Activated CD4-positive, alpha-beta T cell treated with anti-CD3 and anti-CD28 coated beads for 4 hours (primary cell): ENCODE data around the gene TSPAN17.

Source experiments
- DNase-seq, 2 donors: peaks; one replicate each; pipeline ENCODE4 v3.0.0-alpha.2; 2020

TSPAN17 gene

GRCh38 chr5:176643491-176644219, 3.6 kb upstream of the TSPAN17 start:
- no peak for DNase-seq

DNA sequence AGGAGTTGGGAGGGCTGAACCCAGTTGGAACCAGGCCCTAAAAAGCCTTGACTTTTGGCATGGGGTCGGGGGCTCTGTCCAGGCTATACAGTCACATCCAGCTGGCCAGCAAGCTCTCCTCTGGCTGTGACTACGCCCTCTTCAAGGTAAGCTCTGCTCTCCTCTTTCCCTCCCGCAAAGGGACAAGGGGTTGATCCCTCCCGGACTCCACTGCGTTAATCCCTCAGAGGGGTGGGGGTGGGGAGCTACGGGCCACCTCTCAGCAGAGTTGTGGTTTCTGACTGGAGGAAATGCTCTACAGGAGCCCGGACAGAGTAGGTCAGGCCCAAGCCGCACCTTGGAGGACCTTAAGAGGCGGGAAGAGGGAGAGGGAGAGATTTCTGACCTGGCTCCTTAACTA, 3.0 kb upstream of the TSPAN17 start:
- no peak for DNase-seq

GRCh38 chr5:176644878-176645670, 2.2 kb upstream of the TSPAN17 start:
- DNase-seq, result no peak

- no peak for DNase-seq
Measured at GRCh38 chr5:176646049-176646706, 1.1 kb upstream of the TSPAN17 start.

DNA sequence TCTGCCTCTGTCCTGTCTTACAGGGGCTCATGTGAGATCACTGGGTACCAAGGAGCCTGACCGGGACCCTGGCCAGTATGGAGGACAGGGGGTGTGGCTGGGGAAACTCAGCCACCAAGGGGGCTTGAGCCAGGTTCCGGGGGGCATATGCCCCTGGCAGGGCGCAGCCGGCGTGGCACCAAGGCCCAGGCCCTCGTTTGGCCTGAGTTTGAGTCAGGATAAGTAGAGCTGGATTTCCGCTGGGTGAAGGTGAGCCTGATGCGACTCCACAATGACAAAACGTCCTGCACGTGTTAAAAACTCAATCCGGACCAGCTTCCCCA, 616 bp upstream of the TSPAN17 start:
- DNase-seq, result no peak

DNA sequence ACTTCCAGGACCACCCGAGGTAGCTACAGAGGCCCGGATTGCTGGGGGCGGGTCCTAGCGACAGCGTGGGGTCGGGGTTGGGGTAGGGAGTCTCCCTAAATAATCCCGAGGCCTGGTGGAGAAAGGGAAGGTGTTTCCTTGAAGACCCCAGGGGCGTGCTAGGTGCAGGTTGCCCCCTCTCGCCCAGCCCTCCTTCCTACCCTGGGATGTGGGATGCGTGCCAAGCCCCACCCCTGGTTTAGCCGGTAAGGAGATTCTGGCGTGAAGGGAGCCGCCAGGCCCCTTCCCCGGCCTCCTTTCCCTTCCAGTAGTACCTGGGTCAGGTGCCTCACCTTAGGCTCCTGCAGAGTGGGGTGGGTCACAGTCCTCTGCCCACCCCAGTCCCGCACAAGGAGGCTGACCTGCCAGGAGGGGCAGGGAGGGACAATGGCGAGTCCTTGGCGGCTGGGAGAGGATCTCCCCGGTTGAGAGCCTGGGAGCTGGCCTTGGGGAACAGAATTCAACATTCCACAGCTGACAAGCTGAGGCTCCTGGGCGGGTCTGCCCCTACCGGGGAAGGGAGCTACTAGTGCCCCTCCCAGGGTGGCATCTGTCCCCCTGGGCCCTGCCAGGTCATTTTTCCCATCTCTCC, 674 bp downstream of the TSPAN17 start:
- no peak for DNase-seq

GRCh38 chr5:176648474-176649194, 1.4 kb downstream of the TSPAN17 start:
- peak in 1 of 2 donors; percentile 41 for DNase-seq

DNA sequence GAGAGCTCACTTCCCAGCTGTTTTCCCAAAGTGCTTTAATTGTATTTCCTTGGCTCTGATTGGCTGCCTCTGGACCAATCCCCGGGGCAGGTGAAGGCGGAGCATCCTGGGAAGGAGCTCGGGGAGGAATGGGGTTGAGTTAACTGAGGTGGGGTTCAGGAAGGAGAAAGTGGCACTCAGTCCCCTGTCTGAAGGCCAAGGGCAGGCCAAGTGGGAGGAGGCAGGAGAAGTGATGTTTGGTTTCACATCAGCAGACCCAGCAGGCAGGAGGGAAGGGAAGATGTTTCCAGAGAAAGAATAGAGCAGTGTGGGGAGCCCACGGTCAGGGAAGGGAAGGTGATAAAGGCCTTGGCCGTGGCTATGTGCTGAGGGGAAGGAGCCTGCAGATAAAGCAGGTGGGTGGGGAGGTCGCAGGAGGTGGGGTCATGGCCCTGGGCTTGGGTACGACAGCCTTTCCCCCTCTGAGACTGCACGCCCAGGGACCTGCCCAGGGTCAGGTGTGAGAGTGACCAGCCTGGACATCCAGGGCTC, 3.1 kb downstream of the TSPAN17 start:
- DNase-seq, result no peak

GRCh38 chr5:176651472-176651980, 4.2 kb downstream of the TSPAN17 start:
- DNase-seq, result no peak

DNA sequence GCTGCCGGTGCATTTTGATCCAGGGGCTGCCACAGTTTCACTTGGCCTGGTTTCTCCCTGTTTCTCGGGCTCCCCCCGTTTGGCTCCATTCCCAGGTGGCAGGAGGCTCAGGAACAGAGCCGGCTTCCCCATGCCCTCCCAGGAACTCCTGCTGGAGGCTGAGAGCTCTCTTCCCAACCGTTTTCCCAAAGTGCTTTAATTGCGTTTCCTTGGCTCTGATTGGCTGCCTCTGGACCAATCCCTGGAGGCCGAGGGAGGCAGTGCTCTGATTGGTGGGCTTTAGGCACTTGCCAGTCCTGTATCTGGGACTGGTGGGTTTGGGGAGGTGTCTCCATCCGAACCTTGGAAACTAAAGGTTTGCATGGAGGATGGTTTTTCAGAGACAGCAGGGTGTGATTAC, 4.9 kb downstream of the TSPAN17 start:
- no peak for DNase-seq

- DNase-seq, result peak; percentile 88 to 92
Measured at GRCh38 chr5:176653401-176654385, 6.4 kb downstream of the TSPAN17 start.

- DNase-seq, result peak in 1 of 2 donors; percentile 40
Measured at GRCh38 chr5:176654856-176655255, 7.6 kb downstream of the TSPAN17 start.

- DNase-seq, result no peak
Measured at GRCh38 chr5:176656467-176656990, 9.2 kb downstream of the TSPAN17 start.

GRCh38 chr5:176658007-176658599, 10.8 kb downstream of the TSPAN17 start:
- peak; percentile 68 for DNase-seq

- no peak for DNase-seq
Measured at GRCh38 chr5:176658817-176659511, 11.7 kb downstream of the TSPAN17 start.

GRCh38 chr5:176659512-176659839, 12.2 kb downstream of the TSPAN17 start:
- no peak for DNase-seq

GRCh38 chr5:176659860-176660461, 12.7 kb downstream of the TSPAN17 start:
- no peak for DNase-seq

GRCh38 chr5:176660530-176660859, 13.2 kb downstream of the TSPAN17 start:
- no peak for DNase-seq

- DNase-seq, result peak; percentile 74 to 80
Measured at GRCh38 chr5:176660860-176661641, 13.8 kb downstream of the TSPAN17 start.
